GM13976 (cell line): ENCODE results near the gene PCDHA2.
"Not testable (repeated sequence)": the region's sequence is repeated elsewhere in the genome, so short reads cannot be mapped to it uniquely, and the experiment has no call there.

Source experiments
- DNase-seq: peaks from one replicate; pipeline ENCODE4 v3.0.0; 2012; ENCODE audit warnings: low spot score
- CTCF ChIP-seq: IDR thresholded peaks from 2 replicates; pipeline ENCODE4 v1.5.1; 2012; ENCODE audit warnings: borderline replicate concordance, mild to moderate bottlenecking; ENCODE audit not compliant: insufficient read depth; ENCODE audit errors: extremely low read depth, missing control alignments, control extremely low read depth
- in situ Hi-C: fragments of 300-500 bp; cut with MboI; formaldehyde crosslinking; loops from one replicate; pipeline ENCODE4 v1.12.0; 2022; ENCODE audit warnings: low sequenced_read_pairs, mixed read lengths, inconsistent platforms; ENCODE audit not compliant: unreplicated experiment

The PCDHA2 gene

DNA sequence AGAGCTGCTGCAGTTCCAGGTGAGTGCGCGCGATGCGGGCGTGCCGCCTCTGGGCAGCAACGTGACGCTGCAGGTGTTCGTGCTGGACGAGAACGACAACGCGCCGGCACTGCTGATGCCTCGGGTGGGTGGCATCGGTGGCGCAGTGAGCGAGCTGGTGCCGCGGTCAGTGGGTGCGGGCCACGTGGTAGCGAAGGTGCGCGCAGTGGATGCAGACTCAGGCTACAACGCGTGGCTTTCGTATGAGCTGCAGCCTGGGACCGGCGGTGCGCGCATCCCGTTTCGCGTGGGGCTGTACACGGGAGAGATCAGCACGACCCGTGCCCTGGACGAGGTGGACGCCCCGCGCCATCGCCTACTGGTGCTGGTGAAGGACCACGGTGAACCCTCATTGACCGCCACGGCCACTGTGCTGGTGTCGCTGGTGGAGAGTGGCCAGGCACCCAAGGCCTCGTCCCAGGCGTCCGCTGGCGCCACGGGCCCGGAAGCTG lies 8.2 kb downstream of the PCDHA2 start:
- no peak for DNase-seq
- no peak for TF ChIP-seq CTCF
- in situ Hi-C loops: no loop called here

GRCh38 chr5:140806834-140807775 lies 12.5 kb downstream of the PCDHA2 start, which contains the start of gene PCDHA4:
PCDHA4 (plus strand) TSS chr5:140807068.
- no peak for DNase-seq
- in situ Hi-C loops: no loop called here
- TF ChIP-seq CTCF: no peak

DNA sequence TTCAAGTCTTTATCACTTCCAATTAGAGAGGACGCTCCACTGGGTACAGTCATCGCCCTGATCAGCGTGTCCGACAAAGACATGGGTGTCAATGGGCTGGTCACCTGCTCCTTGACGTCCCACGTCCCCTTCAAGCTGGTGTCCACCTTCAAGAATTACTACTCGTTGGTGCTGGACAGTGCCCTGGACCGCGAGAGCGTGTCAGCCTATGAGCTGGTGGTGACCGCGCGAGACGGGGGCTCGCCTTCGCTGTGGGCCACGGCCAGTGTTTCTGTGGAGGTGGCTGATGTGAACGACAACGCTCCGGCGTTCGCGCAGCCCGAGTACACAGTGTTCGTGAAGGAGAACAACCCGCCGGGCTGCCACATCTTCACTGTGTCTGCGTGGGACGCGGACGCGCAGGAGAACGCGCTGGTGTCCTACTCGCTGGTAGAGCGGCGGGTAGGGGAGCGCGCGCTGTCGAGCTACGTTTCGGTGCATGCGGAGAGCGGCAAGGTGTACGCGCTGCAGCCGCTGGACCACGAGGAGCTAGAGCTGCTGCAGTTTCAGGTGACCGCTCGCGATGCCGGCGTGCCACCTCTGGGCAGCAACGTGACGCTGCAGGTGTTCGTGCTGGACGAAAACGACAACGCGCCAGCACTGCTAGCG lies 13.7 kb downstream of the PCDHA2 start:
- in situ Hi-C loops, DNase-seq: not testable (repeated sequence)

DNA sequence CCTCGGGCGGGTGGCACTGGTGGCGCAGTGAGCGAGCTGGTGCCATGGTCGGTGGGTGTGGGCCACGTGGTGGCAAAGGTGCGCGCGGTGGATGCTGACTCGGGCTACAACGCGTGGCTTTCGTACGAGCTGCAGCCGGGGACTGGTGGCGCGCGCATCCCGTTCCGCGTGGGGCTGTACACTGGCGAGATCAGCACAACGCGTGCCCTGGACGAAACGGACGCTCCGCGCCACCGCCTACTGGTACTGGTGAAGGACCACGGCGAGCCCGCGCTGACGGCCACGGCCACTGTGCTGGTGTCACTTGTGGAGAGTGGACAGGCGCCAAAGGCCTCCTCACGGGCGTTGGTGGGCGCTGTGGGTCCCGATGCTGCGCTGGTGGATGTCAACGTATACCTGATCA lies 14.2 kb downstream of the PCDHA2 start:
- no peak for TF ChIP-seq CTCF
- DNase-seq: no peak
- in situ Hi-C loops: no loop called here

- in situ Hi-C loops: no loop called here
These were observed 27.0 kb downstream of the PCDHA2 start, which contains the start of gene PCDHA5 for GRCh38 chr5:140821375-140822280. PCDHA5 (plus strand) TSS chr5:140821613.

GRCh38 chr5:140822281-140822629 lies 27.6 kb downstream of the PCDHA2 start:
- no peak for TF ChIP-seq CTCF
- in situ Hi-C loops: no loop called here
- no peak for DNase-seq

More at GRCh38 chr5:140821375-140822280, 27.0 kb downstream of the PCDHA2 start, which contains the start of gene PCDHA5:
- DNase-seq: no peak
- TF ChIP-seq CTCF: no peak

- DNase-seq, in situ Hi-C loops: not testable (repeated sequence)
These were observed 28.3 kb downstream of the PCDHA2 start for GRCh38 chr5:140822969-140823368.
